ENCODE data around the gene DLX5. TPM values are rescaled to one million over a fixed set of nuclear protein-coding genes. Genes with fewer than 3 reads are reported as not detected.
A peak's percentile ranks its signal among the peaks of the same experiment; 100 is the strongest.

The DLX5 gene
- total and polyA plus RNA-seq, 2 experiments from 2014 or later = 0.34 TPM; not detected in 1

DNA sequence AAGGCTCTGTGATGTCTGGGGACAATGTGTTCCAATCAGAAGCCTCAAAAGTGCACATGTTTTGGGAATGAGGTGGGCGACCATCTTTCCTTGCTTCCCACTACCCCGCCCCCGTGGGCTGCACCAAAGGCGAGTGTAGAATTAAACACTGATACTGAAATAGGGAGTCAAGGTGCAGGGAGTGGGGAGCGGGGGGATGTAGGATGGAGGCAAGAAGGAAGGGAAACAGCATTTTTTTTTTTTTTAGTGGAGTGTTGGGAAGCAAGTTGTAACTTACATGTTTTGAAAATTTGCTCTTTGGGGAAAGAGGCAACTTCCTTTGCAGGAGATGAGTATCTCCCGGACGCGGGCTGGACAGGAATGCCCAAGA, 484 bp upstream of the DLX5 start:
- H3K4me1 ChIP-seq (ENCODE audit: low read depth) = peaks cover 10% of the 10 kb centered on the region
- TF ChIP-seq, protein P1, sequence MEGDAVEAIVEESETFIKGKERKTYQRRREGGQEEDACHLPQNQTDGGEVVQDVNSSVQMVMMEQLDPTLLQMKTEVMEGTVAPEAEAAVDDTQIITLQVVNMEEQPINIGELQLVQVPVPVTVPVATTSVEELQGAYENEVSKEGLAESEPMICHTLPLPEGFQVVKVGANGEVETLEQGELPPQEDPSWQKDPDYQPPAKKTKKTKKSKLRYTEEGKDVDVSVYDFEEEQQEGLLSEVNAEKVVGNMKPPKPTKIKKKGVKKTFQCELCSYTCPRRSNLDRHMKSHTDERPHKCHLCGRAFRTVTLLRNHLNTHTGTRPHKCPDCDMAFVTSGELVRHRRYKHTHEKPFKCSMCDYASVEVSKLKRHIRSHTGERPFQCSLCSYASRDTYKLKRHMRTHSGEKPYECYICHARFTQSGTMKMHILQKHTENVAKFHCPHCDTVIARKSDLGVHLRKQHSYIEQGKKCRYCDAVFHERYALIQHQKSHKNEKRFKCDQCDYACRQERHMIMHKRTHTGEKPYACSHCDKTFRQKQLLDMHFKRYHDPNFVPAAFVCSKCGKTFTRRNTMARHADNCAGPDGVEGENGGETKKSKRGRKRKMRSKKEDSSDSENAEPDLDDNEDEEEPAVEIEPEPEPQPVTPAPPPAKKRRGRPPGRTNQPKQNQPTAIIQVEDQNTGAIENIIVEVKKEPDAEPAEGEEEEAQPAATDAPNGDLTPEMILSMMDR (IDR thresholded peaks at IDR 0.05; ENCODE audit: low read depth, low read length) = no peak
- H3K4me3 ChIP-seq = no peak overlapping the region
- H3K9me3 ChIP-seq (ENCODE audit: low read depth) = no peaks in the 10 kb centered on the region
- no peaks in the 10 kb centered on the region for H3K36me3 ChIP-seq
- no peak overlapping the region for H3K27ac ChIP-seq
- H3K27me3 ChIP-seq = peaks cover 95% of the 10 kb centered on the region
- no peak for DNase-seq (ENCODE audit: low read depth in 1 of 2, low spot score in 1 of 2)

DNA sequence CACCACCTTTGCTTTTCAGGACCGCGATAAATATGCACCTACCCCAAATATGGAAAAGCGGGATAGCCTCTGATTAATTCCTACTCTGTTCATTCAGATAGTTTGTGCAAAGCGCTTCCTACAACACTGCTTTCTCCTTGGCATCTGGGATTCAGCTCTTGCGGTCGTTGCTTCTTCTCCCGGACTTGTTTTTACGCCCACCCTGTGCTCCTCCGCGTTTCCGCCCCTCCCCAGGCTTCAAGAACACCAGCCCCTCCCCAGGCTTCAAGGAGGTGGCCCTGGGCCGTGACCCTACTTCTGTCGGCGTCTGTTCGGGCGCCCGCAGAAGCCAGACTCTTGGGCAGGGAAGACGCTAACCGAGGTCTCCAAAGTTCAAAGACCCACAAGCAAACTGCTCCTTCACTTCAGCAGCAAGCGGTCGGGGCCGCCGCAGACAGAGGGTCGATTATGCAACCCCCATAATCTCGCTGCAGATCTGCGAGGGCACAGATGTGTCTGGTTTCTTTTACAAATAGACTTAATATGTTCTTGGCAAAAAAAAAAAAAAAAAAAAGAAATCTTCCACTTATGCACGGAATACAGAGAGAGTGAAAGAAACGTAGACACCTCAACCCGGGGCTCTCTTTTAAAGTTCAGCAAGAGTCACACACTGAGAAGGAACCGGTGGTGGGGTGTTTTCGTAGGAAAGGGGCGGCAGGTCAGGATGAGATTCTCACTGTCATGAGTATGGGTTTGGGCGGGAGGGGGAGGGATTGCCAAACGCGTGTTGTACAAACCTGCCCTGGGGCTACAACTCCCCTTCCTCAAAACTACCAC, 1.9 kb downstream of the DLX5 start:
- Histone ChIP-seq H3K36me3 (no peaks in the 10 kb centered on the region), H3K9me3 (ENCODE audit: low read depth) (no peaks in the 10 kb centered on the region), H3K4me1 (ENCODE audit: low read depth) (peaks cover 10% of the 10 kb centered on the region), H3K4me3 (no peak overlapping the region), H3K27me3 (peaks cover 99% of the 10 kb centered on the region), H3K27ac (no peak overlapping the region)
- no peak for DNase-seq (ENCODE audit: low read depth in 1 of 2, low spot score in 1 of 2)
- TF ChIP-seq, protein P1 (IDR thresholded peaks at IDR 0.05; ENCODE audit: low read depth, low read length) = no peak

DNA sequence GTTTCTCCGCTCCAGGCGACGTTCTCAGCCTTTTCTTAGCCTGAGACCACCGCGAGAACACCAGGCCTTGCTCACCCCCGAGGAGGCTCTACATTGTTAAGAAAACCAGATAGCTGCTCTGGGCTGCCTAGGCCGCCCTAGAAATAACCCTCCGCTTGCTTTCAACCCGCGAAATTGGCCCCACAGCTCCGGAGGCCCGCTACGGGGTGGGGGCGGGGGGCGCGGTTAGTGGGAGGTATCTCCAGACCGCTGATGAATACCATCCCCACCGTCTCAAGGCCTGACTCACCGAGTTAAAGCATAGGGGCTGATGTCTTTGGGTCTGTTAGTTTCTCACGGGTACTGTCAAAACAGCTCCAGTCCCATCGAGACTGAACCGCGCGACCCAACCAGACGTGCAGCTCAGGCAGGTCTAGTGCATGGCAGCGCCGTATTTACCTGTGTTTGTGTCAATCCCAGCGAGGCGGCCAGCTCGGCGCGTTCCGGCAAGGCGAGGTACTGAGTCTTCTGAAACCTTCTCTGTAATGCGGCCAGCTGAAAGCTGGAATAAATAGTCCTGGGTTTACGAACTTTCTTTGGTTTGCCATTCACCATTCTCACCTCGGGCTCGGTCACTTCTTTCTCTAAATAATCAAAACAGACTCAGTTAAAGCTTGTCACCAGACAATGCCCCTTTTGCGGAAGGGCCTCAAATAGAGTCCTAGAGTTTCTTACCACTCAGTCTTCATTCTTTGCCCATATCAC, 2.7 kb downstream of the DLX5 start:
- peak overlapping the region; percentile 22 for H3K4me3 ChIP-seq
- no peak overlapping the region for H3K27ac ChIP-seq
- TF ChIP-seq, protein P1 (IDR thresholded peaks at IDR 0.05; ENCODE audit: low read depth, low read length) = no peak
- no peaks in the 10 kb centered on the region for H3K9me3 ChIP-seq (ENCODE audit: low read depth)
- H3K4me1 ChIP-seq (ENCODE audit: low read depth) = peaks cover 10% of the 10 kb centered on the region
- no peak for DNase-seq (ENCODE audit: low read depth in 1 of 2, low spot score in 1 of 2)
- peaks cover 100% of the 10 kb centered on the region for H3K27me3 ChIP-seq
- H3K36me3 ChIP-seq = no peaks in the 10 kb centered on the region

DNA sequence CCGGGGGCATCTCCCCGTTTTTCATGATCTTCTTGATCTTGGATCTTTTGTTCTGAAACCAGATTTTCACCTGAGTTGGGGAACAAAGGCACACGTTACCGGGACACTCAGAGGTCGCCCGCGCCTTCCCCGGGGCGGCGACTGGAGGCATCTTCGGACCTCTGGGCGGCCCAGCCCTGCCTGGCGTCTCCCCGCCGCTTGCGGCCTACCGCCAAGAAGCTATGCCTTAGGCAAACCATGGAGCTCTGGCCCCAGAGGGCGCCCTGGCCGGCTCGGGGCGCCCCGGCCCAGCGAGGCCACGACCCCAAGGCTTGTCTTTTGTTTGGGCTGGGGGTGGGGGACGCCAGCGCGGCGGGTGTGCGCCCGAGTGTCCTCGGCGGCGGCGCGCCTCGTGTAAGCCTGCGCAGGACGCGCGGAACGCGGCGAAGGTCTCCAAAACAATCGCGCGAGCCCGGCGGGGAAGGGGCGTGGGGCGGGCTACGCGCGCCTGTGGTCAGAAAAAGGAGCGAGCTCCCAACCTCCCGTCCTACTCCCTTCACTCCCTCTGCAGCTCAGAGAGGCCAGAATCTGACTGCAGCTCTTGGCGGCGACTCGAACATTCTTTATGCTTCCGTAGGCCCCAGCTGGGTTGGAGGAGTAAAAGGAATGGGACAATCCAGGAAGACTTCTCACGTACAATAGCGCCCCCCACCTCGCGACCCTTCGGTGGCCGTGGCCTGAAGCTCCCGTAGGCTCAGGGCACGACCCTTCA, 3.5 kb downstream of the DLX5 start:
- Histone ChIP-seq H3K27me3 (peaks cover 100% of the 10 kb centered on the region), H3K36me3 (no peaks in the 10 kb centered on the region), H3K27ac (no peak overlapping the region), H3K4me3 (peak overlapping the region; percentile 22), H3K9me3 (ENCODE audit: low read depth) (no peaks in the 10 kb centered on the region), H3K4me1 (ENCODE audit: low read depth) (peaks cover 10% of the 10 kb centered on the region)
- peak in 1 of 2 donors; percentile 8 for DNase-seq (ENCODE audit: low read depth in 1 of 2, low spot score in 1 of 2)
- TF ChIP-seq, protein P1 (IDR thresholded peaks at IDR 0.05; ENCODE audit: low read depth, low read length) = no peak

DNA sequence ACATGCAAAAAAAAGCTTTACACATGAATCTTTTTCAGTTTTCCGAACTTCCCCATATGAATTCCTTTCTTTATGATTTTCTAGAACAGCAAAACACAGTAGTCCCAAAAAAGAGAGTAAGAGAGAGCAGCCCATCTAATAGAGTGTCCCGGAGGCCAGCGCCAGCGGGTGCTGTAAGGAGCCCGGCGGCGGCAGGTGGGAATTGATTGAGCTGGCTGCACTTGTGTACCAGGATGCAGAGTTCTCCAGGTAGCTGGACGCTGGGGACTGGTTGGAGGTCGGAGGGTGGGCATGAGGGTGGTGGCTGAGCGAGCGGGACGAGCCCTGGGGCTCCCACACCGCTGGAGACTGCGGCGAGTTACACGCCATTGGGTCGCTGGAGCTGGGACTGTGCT, 4.0 kb downstream of the DLX5 start:
- TF ChIP-seq, protein P1 (IDR thresholded peaks at IDR 0.05; ENCODE audit: low read depth, low read length) = no peak
- no peak overlapping the region for H3K4me3 ChIP-seq
- peaks cover 10% of the 10 kb centered on the region for H3K4me1 ChIP-seq (ENCODE audit: low read depth)
- H3K36me3 ChIP-seq = no peaks in the 10 kb centered on the region
- peaks cover 100% of the 10 kb centered on the region for H3K27me3 ChIP-seq
- no peak overlapping the region for H3K27ac ChIP-seq
- no peaks in the 10 kb centered on the region for H3K9me3 ChIP-seq (ENCODE audit: low read depth)
- no peak for DNase-seq (ENCODE audit: low read depth in 1 of 2, low spot score in 1 of 2)

All from cardiac muscle cell (in vitro differentiated cells and primary cell).